Measurements from ENCODE around the gene HINT3.
A peak's percentile ranks its signal among the peaks of the same experiment; 100 is the strongest.
"Not testable (repeated sequence)": the region's sequence is repeated elsewhere in the genome, so short reads cannot be mapped to it uniquely, and the experiment has no call there.

HINT3 gene

DNA sequence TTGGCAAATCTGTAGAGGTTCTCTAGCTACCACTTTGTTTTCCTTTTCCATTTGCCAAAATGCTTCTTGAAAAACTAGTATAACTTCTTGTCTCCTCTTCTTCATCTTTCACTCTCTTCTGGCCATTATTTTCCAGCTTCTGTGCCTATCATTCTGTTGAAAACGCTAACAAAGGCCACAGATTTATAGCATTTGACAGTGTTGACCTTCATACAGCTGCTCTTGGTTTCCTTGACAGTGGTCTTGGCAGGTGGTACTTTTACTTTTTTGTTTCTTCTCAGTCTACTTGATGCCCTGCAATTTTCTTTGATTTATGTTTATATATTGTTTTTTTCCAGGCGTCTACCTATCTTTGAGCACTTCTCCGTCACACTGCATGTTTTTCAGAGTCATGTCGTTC is 53.5 kb downstream of the HINT3 start:
- DNase-seq, result peak in 2 of 3 experiments; percentile 7 to 59

DNA sequence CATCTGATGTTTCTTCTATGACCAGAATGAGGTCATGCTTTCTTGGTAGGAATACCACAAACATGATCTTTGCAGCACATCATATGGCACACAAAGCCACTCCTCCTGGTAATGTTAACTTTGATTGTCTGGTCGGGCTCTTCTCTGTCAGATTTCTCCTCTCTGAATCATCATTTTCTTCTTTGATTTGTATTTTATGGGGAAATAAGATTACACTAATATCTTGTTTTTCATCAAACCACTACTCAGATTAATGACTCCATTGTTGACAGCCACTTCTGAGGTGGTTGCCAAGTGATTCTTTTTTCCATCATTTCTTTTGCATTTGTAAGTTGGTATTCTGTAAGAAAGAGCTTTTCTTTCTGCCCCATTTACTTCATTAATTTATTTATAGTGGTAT is 59.3 kb downstream of the HINT3 start:
- no peak for DNase-seq

DNA sequence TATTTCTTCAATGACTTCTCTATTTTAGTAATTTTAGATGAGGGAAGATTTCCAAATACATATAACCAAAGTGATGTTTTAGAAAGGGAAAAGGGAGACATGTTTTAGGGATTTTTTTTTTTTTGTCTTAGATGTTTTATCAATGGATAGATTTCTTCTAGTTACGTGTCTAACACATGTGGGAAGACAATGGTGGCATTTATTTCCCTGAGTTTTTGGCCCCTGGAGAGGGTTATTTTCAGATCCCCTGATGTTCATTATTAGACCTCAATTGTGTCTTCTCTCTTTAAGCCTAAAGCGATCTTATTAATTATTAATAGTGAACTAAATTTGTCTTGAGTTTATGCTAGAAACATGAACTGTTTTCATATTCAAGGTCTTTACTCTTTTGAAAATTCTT is 60.0 kb downstream of the HINT3 start:
- no peak for DNase-seq

DNA sequence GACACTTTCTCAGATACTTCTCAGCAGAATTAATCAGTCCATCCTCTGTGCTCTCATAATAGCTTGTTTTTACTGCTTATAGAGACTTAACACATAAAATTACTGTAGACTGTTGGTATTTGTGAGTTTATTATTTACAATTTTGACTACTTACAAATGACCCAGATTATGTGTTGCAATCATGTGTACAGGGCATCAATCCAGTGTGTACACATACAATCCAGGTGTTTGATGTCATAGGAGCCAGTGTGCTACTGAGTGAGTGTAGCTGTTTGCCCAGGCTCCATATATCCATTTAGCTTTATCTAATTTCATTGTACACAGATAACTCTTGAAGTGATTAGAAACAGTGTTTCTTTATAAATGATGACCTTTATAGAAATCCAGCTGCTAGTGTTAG is 61.1 kb downstream of the HINT3 start:
- DNase-seq, result peak in 1 of 3 experiments; percentile 10

DNA sequence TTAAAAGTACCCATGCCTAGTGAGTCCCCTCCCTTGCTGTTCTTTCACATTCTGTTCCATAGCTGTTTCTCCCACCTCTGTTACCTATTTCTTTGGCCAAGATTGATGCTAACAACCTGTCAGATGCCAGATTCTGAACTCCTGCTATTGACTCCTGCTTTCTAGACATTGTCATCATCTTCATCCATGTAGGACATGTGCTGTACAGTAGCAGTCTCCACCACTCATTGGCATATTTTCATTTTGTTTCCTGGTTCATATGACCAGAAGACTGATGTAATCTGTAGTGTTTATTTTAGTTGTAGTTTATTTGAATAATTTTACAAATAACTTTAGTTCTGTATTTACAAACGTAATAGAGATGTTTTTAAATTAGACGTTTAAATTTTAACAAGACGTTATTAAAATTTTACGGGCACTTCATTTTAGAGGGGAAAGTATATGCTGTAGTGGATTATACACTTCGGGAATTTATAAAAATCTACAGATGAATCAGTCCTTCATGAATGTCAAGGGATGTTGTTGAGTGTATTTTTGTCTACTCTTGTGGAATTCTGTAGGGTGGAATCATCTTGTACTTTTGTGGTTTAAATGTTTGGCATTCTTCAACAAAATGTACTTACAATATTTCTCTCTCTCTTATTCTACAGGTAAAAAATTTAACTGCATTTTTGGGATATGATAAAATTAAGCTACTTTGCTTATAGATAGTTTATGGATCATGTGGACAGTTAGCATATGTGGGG is 63.9 kb downstream of the HINT3 start:
- no peak for DNase-seq

DNA sequence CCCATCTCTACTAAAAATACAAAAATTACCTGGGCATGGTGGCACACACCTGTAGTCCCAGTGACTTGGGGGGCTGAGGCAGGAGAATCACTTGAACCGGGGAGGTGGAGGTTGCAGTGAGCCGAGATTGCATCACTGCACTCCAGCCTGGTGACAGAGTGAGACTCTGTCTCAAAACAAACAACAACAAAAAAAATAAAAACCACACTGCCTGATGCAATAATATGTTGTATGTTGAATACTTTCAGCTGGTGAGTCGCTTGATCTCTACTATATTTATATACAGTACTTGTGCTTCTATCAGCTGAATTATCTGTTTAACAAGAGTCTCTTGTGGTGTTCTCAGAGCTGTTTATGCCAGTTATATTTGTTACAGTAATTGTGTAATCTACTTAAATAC is 66.9 kb downstream of the HINT3 start:
- DNase-seq, result not testable (repeated sequence)

DNA sequence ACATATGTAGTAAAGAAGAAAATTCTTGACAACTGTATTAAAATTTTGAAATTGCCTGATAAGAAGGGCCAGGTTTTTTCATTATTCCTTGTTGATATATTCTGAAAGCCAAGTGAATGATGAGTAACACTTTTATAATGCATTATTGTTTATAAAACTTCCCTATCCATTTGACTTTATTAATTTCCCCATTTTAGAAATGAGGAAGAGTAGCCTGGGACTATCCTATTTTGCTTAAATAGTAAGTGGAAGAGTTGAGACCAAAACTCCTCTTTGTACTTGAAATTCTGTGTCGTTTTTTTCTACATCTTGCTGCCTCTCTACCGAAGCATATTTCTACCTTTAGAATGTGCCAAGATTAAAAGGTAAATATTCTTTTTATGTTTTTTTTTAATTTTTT is 69.4 kb downstream of the HINT3 start:
- no peak for DNase-seq

DNA sequence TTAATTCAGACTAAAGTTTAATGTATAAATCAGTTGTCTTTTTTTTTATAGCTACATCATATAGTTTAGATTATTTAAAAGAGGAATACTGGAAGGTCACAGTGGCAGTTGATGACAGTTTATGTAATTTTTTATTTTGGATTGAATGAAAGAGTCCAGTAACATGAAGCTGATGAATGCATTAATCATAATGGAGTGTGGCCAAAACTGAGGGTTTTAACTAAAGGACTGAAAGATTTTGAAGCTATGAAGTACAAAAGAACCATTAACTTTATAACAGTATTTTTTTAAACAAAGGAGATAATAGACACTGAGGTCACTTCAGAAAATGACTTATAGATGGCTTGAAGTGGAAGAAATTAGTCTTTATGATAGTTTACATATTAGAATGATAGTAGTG is 71.0 kb downstream of the HINT3 start:
- DNase-seq, result no peak
